NOMO-1 (cell line): ENCODE measurements around the gene KDM5D.

Experiments used
- DNase-seq, 2 experiments: peaks; one replicate each; lab custom pipeline; 2025; ENCODE audit not compliant: unreplicated experiment in 2 of 2; lab: John Stamatoyannopoulos, UW

KDM5D gene

GRCh38 chrY:19744381-19745378 is at the start of gene KDM5D:
KDM5D (minus strand) TSS chrY:19744726; CDS start chrY:19744534, 192 bp downstream.
- no peak for DNase-seq

GRCh38 chrY:19768375-19768774 is 23.8 kb upstream of the KDM5D start:
- DNase-seq: no peak

- no peak for DNase-seq
These were observed 1.2 kb downstream of the KDM5D start for GRCh38 chrY:19743331-19743730.

- no peak for DNase-seq
These were observed 2.4 kb downstream of the KDM5D start for GRCh38 chrY:19742153-19742552.

- DNase-seq: no peak
These were observed 10.1 kb downstream of the KDM5D start for GRCh38 chrY:19734425-19734824.

GRCh38 chrY:19717950-19718349 is 26.6 kb downstream of the KDM5D start:
- no peak for DNase-seq

GRCh38 chrY:19717146-19717545 is 27.4 kb downstream of the KDM5D start:
- DNase-seq: no peak

GRCh38 chrY:19715226-19715625 is 29.3 kb downstream of the KDM5D start:
- DNase-seq: no peak

GRCh38 chrY:19713430-19713829 is 31.1 kb downstream of the KDM5D start:
- DNase-seq: no peak

- no peak for DNase-seq
These were observed 38.3 kb downstream of the KDM5D start for GRCh38 chrY:19706273-19706672.

- no peak for DNase-seq
These were observed 46.0 kb downstream of the KDM5D start for GRCh38 chrY:19698495-19698894.

GRCh38 chrY:19680821-19681220 is 63.7 kb downstream of the KDM5D start:
- DNase-seq: no peak
